Measurements from ENCODE around the gene DDX24. TPM values are rescaled to one million over a fixed set of nuclear protein-coding genes. Genes with fewer than 3 reads are reported as not detected.
A peak's percentile ranks its signal among the peaks of the same experiment; 100 is the strongest.

The DDX24 gene
- total RNA-seq, 1 donor from 2014 or later: 206 TPM

DNA sequence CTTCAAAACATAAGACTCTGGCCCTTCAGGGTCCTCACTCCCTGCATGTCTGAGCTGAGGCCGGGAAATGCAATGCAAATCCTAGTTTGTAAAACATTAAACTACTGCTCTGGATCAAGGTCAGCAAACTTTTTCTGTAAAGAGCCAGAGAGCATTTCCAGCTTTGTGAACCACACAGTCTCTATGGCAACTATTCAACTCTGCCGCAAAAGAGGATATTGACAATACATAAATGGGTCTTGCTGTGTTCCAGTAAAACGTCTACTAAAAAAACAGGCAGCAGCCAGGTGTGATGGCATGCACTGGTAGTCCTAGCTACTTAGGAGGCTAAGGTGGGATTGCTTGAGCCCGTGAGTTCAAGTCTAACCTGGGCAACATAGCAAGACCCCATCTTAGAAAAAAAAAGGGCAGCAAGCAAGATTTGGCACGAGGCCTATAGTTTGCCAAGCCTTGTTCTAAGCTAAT lies 22.3 kb downstream of the DDX24 start:
- no peaks in the 10 kb centered on the region for H3K27me3 ChIP-seq (ENCODE audit: insufficient read depth, low read length)
- H4K20me1 ChIP-seq (ENCODE audit: insufficient read depth, low read length): peaks cover 52% of the 10 kb centered on the region
- Mint-ChIP-seq H3K27ac (ENCODE audit: unreplicated experiment) (no peak overlapping the region), H3K4me3 (ENCODE audit: unreplicated experiment) (no peak overlapping the region), H3K9me3 (ENCODE audit: unreplicated experiment) (peaks cover 1% of the 10 kb centered on the region), H3K36me3 (ENCODE audit: low read depth, unreplicated experiment) (peaks cover 55% of the 10 kb centered on the region), H3K27me3 (ENCODE audit: low read depth, unreplicated experiment) (no peaks in the 10 kb centered on the region), H3K4me1 (ENCODE audit: low read depth, unreplicated experiment) (peaks cover 24% of the 10 kb centered on the region)
- DNase-seq (ENCODE audit: low read depth) (no peak), FAIRE-seq (no peak)
- no peak overlapping the region for H2AFZ ChIP-seq (ENCODE audit: low read depth, low read length)
- H3K4me1 ChIP-seq (ENCODE audit: insufficient read depth, low read length): peaks cover 16% of the 10 kb centered on the region
- H3K9me3 ChIP-seq (ENCODE audit: insufficient read depth, low read depth, low read length): no peaks in the 10 kb centered on the region
- no peak for TF ChIP-seq EZH2 (IDR thresholded peaks at IDR 0.05; ENCODE audit: insufficient read depth, low read length)
- TF ChIP-seq, protein P1, sequence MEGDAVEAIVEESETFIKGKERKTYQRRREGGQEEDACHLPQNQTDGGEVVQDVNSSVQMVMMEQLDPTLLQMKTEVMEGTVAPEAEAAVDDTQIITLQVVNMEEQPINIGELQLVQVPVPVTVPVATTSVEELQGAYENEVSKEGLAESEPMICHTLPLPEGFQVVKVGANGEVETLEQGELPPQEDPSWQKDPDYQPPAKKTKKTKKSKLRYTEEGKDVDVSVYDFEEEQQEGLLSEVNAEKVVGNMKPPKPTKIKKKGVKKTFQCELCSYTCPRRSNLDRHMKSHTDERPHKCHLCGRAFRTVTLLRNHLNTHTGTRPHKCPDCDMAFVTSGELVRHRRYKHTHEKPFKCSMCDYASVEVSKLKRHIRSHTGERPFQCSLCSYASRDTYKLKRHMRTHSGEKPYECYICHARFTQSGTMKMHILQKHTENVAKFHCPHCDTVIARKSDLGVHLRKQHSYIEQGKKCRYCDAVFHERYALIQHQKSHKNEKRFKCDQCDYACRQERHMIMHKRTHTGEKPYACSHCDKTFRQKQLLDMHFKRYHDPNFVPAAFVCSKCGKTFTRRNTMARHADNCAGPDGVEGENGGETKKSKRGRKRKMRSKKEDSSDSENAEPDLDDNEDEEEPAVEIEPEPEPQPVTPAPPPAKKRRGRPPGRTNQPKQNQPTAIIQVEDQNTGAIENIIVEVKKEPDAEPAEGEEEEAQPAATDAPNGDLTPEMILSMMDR (IDR thresholded peaks at IDR 0.05; ENCODE audit: insufficient read depth, low read depth, low read length): no peak
- H3K79me2 ChIP-seq (ENCODE audit: insufficient read depth, low read length): peaks cover 39% of the 10 kb centered on the region
- H3K27ac ChIP-seq (ENCODE audit: low read depth, low read length): no peak overlapping the region
- no peak overlapping the region for H3K4me2 ChIP-seq (ENCODE audit: low read length)
- peaks cover 65% of the 10 kb centered on the region for H3K36me3 ChIP-seq (ENCODE audit: insufficient read depth, low read length)
- H3K4me3 ChIP-seq (ENCODE audit: insufficient read depth, low read depth, low read length): no peak overlapping the region
- no peak overlapping the region for H3K9ac ChIP-seq (ENCODE audit: low read length)

GRCh38 chr14:94058128-94058673 lies 22.8 kb downstream of the DDX24 start:
- TF ChIP-seq, protein P1 (IDR thresholded peaks at IDR 0.05; ENCODE audit: insufficient read depth, low read depth, low read length): no peak
- TF ChIP-seq EZH2 (IDR thresholded peaks at IDR 0.05; ENCODE audit: insufficient read depth, low read length): no peak
- no peaks in the 10 kb centered on the region for H3K9me3 ChIP-seq (ENCODE audit: insufficient read depth, low read depth, low read length)
- H3K9me3 Mint-ChIP-seq (ENCODE audit: unreplicated experiment): peaks cover 1% of the 10 kb centered on the region
- no peak overlapping the region for H2AFZ ChIP-seq (ENCODE audit: low read depth, low read length)
- peaks cover 34% of the 10 kb centered on the region for H3K79me2 ChIP-seq (ENCODE audit: insufficient read depth, low read length)
- peaks cover 55% of the 10 kb centered on the region for H3K36me3 Mint-ChIP-seq (ENCODE audit: low read depth, unreplicated experiment)
- H3K4me1 ChIP-seq (ENCODE audit: insufficient read depth, low read length): peaks cover 13% of the 10 kb centered on the region
- H3K4me3 Mint-ChIP-seq (ENCODE audit: unreplicated experiment): no peak overlapping the region
- H3K27ac ChIP-seq (ENCODE audit: low read depth, low read length): no peak overlapping the region
- H4K20me1 ChIP-seq (ENCODE audit: insufficient read depth, low read length): peaks cover 49% of the 10 kb centered on the region
- no peak overlapping the region for H3K4me3 ChIP-seq (ENCODE audit: insufficient read depth, low read depth, low read length)
- DNase-seq (ENCODE audit: low read depth) (peak; percentile 22), FAIRE-seq (no peak)
- H3K27me3 Mint-ChIP-seq (ENCODE audit: low read depth, unreplicated experiment): no peaks in the 10 kb centered on the region
- H3K27ac Mint-ChIP-seq (ENCODE audit: unreplicated experiment): no peak overlapping the region
- H3K4me1 Mint-ChIP-seq (ENCODE audit: low read depth, unreplicated experiment): peaks cover 22% of the 10 kb centered on the region
- H3K9ac ChIP-seq (ENCODE audit: low read length): no peak overlapping the region
- H3K4me2 ChIP-seq (ENCODE audit: low read length): no peak overlapping the region
- no peaks in the 10 kb centered on the region for H3K27me3 ChIP-seq (ENCODE audit: insufficient read depth, low read length)
- H3K36me3 ChIP-seq (ENCODE audit: insufficient read depth, low read length): peaks cover 65% of the 10 kb centered on the region

DNA sequence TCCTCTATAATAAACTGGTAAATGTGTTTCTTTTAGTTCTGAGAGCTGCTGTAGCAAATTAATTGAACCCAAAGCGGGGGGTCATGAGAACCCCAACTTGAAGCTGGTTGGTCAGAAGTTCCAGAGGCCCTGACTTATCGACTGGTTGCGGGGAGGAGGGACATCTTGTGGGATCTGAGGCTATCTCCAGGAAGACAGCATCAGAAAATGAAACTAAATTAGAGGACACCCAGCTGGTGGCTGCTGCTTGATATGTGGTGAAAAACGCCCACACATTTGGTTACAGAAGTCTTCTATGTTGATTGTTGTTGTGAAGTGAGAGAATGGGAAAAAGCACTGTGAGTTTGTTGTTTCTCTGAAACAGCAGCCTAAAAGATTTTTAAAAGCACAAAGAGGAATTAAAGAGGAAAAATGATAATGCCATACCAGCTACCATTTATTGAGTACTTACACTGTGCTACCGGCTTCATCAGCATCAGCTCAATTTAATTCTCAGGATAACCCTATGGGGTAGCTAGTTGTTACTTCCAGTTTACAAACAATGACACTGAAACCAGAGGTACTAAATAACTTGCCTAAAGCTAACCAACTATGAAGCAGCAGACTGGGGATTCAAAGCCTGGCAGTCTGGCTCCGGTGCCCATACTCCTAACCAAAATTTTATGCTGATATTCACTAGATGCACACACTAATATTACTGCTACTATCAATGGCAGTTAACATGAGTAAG lies 24.3 kb downstream of the DDX24 start:
- Histone ChIP-seq H3K4me1 (ENCODE audit: insufficient read depth, low read length) (no peaks in the 10 kb centered on the region), H3K36me3 (ENCODE audit: insufficient read depth, low read length) (peaks cover 76% of the 10 kb centered on the region), H4K20me1 (ENCODE audit: insufficient read depth, low read length) (peaks cover 51% of the 10 kb centered on the region), H3K9ac (ENCODE audit: low read length) (no peak overlapping the region), H3K4me2 (ENCODE audit: low read length) (no peak overlapping the region), H3K27me3 (ENCODE audit: insufficient read depth, low read length) (no peaks in the 10 kb centered on the region), H3K4me3 (ENCODE audit: insufficient read depth, low read depth, low read length) (no peak overlapping the region), H2AFZ (ENCODE audit: low read depth, low read length) (no peak overlapping the region), H3K79me2 (ENCODE audit: insufficient read depth, low read length) (peaks cover 24% of the 10 kb centered on the region), H3K27ac (ENCODE audit: low read depth, low read length) (no peak overlapping the region), H3K9me3 (ENCODE audit: insufficient read depth, low read depth, low read length) (no peaks in the 10 kb centered on the region)
- H3K27ac Mint-ChIP-seq (ENCODE audit: unreplicated experiment): no peak overlapping the region
- no peak for TF ChIP-seq EZH2 (IDR thresholded peaks at IDR 0.05; ENCODE audit: insufficient read depth, low read length)
- H3K4me3 Mint-ChIP-seq (ENCODE audit: unreplicated experiment): no peak overlapping the region
- H3K27me3 Mint-ChIP-seq (ENCODE audit: low read depth, unreplicated experiment): no peaks in the 10 kb centered on the region
- peaks cover 1% of the 10 kb centered on the region for H3K9me3 Mint-ChIP-seq (ENCODE audit: unreplicated experiment)
- FAIRE-seq (no peak), DNase-seq (ENCODE audit: low read depth) (no peak)
- H3K36me3 Mint-ChIP-seq (ENCODE audit: low read depth, unreplicated experiment): peaks cover 55% of the 10 kb centered on the region
- H3K4me1 Mint-ChIP-seq (ENCODE audit: low read depth, unreplicated experiment): peaks cover 12% of the 10 kb centered on the region
